Hepatocyte (in vitro differentiated cells): ENCODE measurements around the gene CNOT4. TPM values are rescaled to one million over a fixed set of nuclear protein-coding genes. Genes with fewer than 3 reads are reported as not detected.

ENCODE experiments used
- DNase-seq: peaks from one replicate; pipeline ENCODE4 v3.0.0-alpha.2; 2016; ENCODE audit warnings: low spot score
- H2AFZ ChIP-seq: fragments of 200-600 bp; sonication (generic); 2 replicates; pipeline ENCODE4 v1.6.0; 2016; ENCODE audit warnings: antibody characterized with exemption, mild to moderate bottlenecking
- H3K27ac ChIP-seq: fragments of 200-600 bp; sonication (generic); 2 replicates; pipeline ENCODE4 v1.5.1; 2016; ENCODE audit warnings: mild to moderate bottlenecking
- H3K27me3 ChIP-seq: fragments of 200-600 bp; sonication (generic); 2 replicates; pipeline ENCODE4 v1.6.1; 2016
- H3K36me3 ChIP-seq: fragments of 200-600 bp; sonication (generic); replicated peaks from 2 replicates; pipeline ENCODE4 v1.5.1; 2016; ENCODE audit warnings: low read depth; ENCODE audit not compliant: insufficient read depth
- H3K4me1 ChIP-seq: fragments of 200-600 bp; sonication (generic); 2 replicates; pipeline ENCODE4 v1.5.1; 2016; ENCODE audit warnings: mild to moderate bottlenecking, moderate library complexity; ENCODE audit not compliant: insufficient read depth
- H3K4me2 ChIP-seq: fragments of 200-600 bp; sonication (generic); 2 replicates; pipeline ENCODE4 v1.6.0; 2016
- H3K4me3 ChIP-seq: fragments of 200-600 bp; sonication (generic); 2 replicates; pipeline ENCODE4 v1.5.1; 2016; ENCODE audit warnings: mild to moderate bottlenecking
- H3K79me2 ChIP-seq: fragments of 200-600 bp; sonication (generic); 2 replicates; pipeline ENCODE4 v1.6.0; 2017; ENCODE audit warnings: mild to moderate bottlenecking
- H3K9me2 ChIP-seq: fragments of 200-600 bp; sonication (generic); replicated peaks from 2 replicates; pipeline ENCODE4 v1.6.0; 2017; ENCODE audit warnings: mild to moderate bottlenecking; ENCODE audit not compliant: insufficient read depth
- H3K9me3 ChIP-seq: fragments of 200-600 bp; sonication (generic); 2 replicates; pipeline ENCODE4 v1.5.1; 2016; ENCODE audit warnings: low read depth, mild to moderate bottlenecking
- H4K20me1 ChIP-seq: fragments of 200-600 bp; sonication (generic); 2 replicates; pipeline ENCODE4 v1.6.0; 2016; ENCODE audit warnings: mild to moderate bottlenecking; ENCODE audit not compliant: insufficient read depth, poor library complexity, severe bottlenecking
- EZH2 ChIP-seq: fragments of 200-600 bp; sonication (generic); IDR thresholded peaks from 2 replicates; pipeline ENCODE4 v1.6.1; 2016; ENCODE audit warnings: antibody characterized with exemption, mild to moderate bottlenecking, borderline replicate concordance
- EZH2phosphoT487 ChIP-seq: fragments of 200-600 bp; sonication (generic); IDR thresholded peaks from one replicate; pipeline ENCODE4 v1.6.1; 2018; ENCODE audit warnings: antibody characterized with exemption, mild to moderate bottlenecking, low read depth, moderate library complexity; ENCODE audit not compliant: unreplicated experiment, severe bottlenecking
- WGBS: methylation state at CpG from one replicate; pipeline ENCODE4 v1.1.6; 2016; ENCODE audit warnings: low lambda C conversion rate; ENCODE audit errors: missing lambda C conversion rate; 5-methylcytosine and 5-hydroxymethylcytosine counted together
- polyA plus RNA-seq: library from polyadenylated mRNA; unstranded; fragments of >200 nt; fragmentation: Nextera tagmentation; extraction: Ambion mirVana; gene quantifications from 2 replicates; pipeline ENCODE4 v1.2.1, GENCODE V29; 2016
- total RNA-seq: library from RNA; depleted of rRNA; stranded (reverse); fragments of >200 nt; gene quantifications from 2 replicates; pipeline ENCODE4 v1.2.3, GENCODE V29; 2014
- TF ChIP-seq, protein P1 (sequence below): fragments of 200-600 bp; sonication (generic); IDR thresholded peaks from 2 replicates; pipeline ENCODE4 v1.5.1; 2016; ENCODE audit warnings: antibody characterized with exemption, mild to moderate bottlenecking; ENCODE audit not compliant: poor library complexity

Gene CNOT4
- total and polyA plus RNA-seq, 2 experiments from 2014 or later, result 11.8 to 12.9 TPM

DNA sequence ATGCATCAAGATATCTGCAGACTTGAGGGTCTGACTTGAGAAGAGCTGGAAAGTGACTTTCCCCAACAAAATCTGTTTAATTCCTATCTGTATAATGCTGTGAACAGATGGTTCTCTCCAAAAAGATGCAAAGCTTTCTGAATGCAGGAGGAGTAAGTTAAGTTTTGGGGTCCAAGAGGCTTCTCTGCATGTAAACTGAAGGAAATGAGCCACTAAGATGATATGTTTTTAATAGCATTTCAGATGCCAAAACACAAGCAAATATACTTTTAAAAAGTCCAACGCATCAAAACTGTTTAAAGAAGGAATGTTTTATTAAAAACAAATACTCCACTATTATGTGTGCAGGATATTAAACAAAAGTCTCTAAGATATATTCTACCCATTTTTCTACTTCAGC lies 139.2 kb downstream of the CNOT4 start:
- H4K20me1 ChIP-seq, result no peaks in the 10 kb centered on the region
- H3K9me3 ChIP-seq, result no peaks in the 10 kb centered on the region
- TF ChIP-seq EZH2 (no peak), EZH2phosphoT487 (no peak)
- TF ChIP-seq, protein P1, sequence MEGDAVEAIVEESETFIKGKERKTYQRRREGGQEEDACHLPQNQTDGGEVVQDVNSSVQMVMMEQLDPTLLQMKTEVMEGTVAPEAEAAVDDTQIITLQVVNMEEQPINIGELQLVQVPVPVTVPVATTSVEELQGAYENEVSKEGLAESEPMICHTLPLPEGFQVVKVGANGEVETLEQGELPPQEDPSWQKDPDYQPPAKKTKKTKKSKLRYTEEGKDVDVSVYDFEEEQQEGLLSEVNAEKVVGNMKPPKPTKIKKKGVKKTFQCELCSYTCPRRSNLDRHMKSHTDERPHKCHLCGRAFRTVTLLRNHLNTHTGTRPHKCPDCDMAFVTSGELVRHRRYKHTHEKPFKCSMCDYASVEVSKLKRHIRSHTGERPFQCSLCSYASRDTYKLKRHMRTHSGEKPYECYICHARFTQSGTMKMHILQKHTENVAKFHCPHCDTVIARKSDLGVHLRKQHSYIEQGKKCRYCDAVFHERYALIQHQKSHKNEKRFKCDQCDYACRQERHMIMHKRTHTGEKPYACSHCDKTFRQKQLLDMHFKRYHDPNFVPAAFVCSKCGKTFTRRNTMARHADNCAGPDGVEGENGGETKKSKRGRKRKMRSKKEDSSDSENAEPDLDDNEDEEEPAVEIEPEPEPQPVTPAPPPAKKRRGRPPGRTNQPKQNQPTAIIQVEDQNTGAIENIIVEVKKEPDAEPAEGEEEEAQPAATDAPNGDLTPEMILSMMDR, result no peak
- H3K4me2 ChIP-seq, result no peak overlapping the region
- no peak overlapping the region for H2AFZ ChIP-seq
- no peaks in the 10 kb centered on the region for H3K27me3 ChIP-seq
- no peak overlapping the region for H3K27ac ChIP-seq
- DNase-seq, result no peak
- H3K4me3 ChIP-seq, result no peak overlapping the region
- no peaks in the 10 kb centered on the region for H3K36me3 ChIP-seq
- H3K9me2 ChIP-seq, result no peaks in the 10 kb centered on the region
- no peaks in the 10 kb centered on the region for H3K79me2 ChIP-seq
- 77% methylated on average over 1 of the region's 1 CpG for WGBS
- H3K4me1 ChIP-seq, result no peaks in the 10 kb centered on the region

- Histone ChIP-seq H3K27me3 (no peaks in the 10 kb centered on the region), H3K9me3 (no peaks in the 10 kb centered on the region), H3K27ac (no peak overlapping the region), H4K20me1 (no peaks in the 10 kb centered on the region), H2AFZ (no peak overlapping the region), H3K4me1 (no peaks in the 10 kb centered on the region), H3K9me2 (no peaks in the 10 kb centered on the region), H3K4me2 (no peak overlapping the region), H3K4me3 (no peak overlapping the region), H3K79me2 (no peaks in the 10 kb centered on the region), H3K36me3 (no peaks in the 10 kb centered on the region)
- no peak for DNase-seq
- TF ChIP-seq EZH2 (no peak), EZH2phosphoT487 (no peak)
- TF ChIP-seq, protein P1, result no peak
Measured at GRCh38 chr7:135369405-135369804, 140.5 kb downstream of the CNOT4 start.

GRCh38 chr7:135368416-135369186 lies 141.3 kb downstream of the CNOT4 start:
- no peaks in the 10 kb centered on the region for H3K4me1 ChIP-seq
- H4K20me1 ChIP-seq, result no peaks in the 10 kb centered on the region
- no peak overlapping the region for H3K4me3 ChIP-seq
- no peak overlapping the region for H3K27ac ChIP-seq
- WGBS, result 99% methylated on average over 5 of the region's 5 CpGs
- no peaks in the 10 kb centered on the region for H3K36me3 ChIP-seq
- no peaks in the 10 kb centered on the region for H3K27me3 ChIP-seq
- no peaks in the 10 kb centered on the region for H3K79me2 ChIP-seq
- DNase-seq, result no peak
- H3K9me2 ChIP-seq, result no peaks in the 10 kb centered on the region
- TF ChIP-seq EZH2 (no peak), EZH2phosphoT487 (no peak)
- TF ChIP-seq, protein P1, result no peak
- H3K4me2 ChIP-seq, result no peak overlapping the region
- H2AFZ ChIP-seq, result no peak overlapping the region
- H3K9me3 ChIP-seq, result no peaks in the 10 kb centered on the region
